ENCODE data around the gene NFASC.

Gene NFASC

DNA sequence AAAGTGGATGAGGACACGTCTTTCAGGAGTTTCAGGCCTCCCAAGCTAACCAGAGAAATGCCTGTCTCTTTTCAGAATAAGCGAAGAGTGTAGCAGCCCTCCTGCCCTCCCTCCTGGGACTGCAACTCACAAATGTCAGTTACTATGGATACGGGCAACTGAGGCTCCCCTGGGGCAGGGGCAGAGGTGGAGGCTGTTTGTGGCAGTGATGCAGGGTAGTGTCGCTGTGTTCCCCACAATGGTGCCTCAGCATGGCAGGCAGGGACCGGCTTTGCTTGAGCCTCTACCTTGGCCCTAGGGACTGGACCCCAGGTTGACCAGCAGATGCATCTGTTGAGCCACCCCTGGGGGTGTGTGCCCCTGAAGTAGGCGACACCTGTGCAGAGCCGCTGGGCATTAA, 10.2 kb downstream of the NFASC start:
- no peak overlapping the region for H3K4me3 ChIP-seq (replicated peaks; ENCODE audit: low read depth, low read length)
- TF ChIP-seq CTCF (IDR thresholded peaks at IDR 0.05; ENCODE audit: insufficient read depth, low read length, poor library complexity, severe bottlenecking): no peak
- peaks cover 1% of the 10 kb centered on the region for H3K27me3 ChIP-seq (replicated peaks; ENCODE audit: control insufficient read depth, insufficient read depth, low read length)
- DNase-seq (ENCODE audit: extremely low read depth, insufficient read length): no peak
- H3K36me3 ChIP-seq (ENCODE audit: control insufficient read depth, insufficient read depth, low read length): no peaks in the 10 kb centered on the region

- no peak overlapping the region for H3K4me3 ChIP-seq (replicated peaks; ENCODE audit: low read depth, low read length)
- no peaks in the 10 kb centered on the region for H3K36me3 ChIP-seq (ENCODE audit: control insufficient read depth, insufficient read depth, low read length)
- no peak for TF ChIP-seq CTCF (IDR thresholded peaks at IDR 0.05; ENCODE audit: insufficient read depth, low read length, poor library complexity, severe bottlenecking)
- DNase-seq (ENCODE audit: extremely low read depth, insufficient read length): no peak
- peaks cover 1% of the 10 kb centered on the region for H3K27me3 ChIP-seq (replicated peaks; ENCODE audit: control insufficient read depth, insufficient read depth, low read length)
Observed at GRCh38 chr1:204882479-204882878, 11.8 kb downstream of the NFASC start.

GRCh38 chr1:204883405-204883804, 12.7 kb downstream of the NFASC start:
- H3K27me3 ChIP-seq (replicated peaks; ENCODE audit: control insufficient read depth, insufficient read depth, low read length): peaks cover 1% of the 10 kb centered on the region
- no peak for DNase-seq (ENCODE audit: extremely low read depth, insufficient read length)
- TF ChIP-seq CTCF (IDR thresholded peaks at IDR 0.05; ENCODE audit: insufficient read depth, low read length, poor library complexity, severe bottlenecking): no peak
- no peaks in the 10 kb centered on the region for H3K36me3 ChIP-seq (ENCODE audit: control insufficient read depth, insufficient read depth, low read length)
- no peak overlapping the region for H3K4me3 ChIP-seq (replicated peaks; ENCODE audit: low read depth, low read length)

DNA sequence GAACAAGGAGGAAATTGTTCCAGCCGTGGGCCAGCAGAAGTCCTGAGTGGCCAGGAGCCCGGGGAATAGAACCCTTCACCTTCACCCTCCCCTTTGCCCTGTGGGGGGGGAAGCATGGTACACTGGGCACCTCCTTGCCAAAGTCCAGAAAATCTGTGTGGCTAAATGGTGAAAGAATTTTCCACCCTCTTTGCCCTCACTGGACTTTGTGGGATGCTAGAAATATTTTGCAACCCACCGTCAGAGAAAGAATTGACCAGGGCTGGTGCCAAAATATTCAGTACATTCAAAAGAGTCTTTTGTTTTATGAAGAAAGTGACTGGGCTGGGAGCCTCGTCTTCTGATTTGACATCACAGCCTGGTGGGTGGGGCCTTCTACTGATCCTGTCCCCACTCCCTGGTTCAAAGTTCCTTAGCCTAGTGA, 14.6 kb downstream of the NFASC start:
- Histone ChIP-seq H3K36me3 (ENCODE audit: control insufficient read depth, insufficient read depth, low read length) (no peaks in the 10 kb centered on the region), H3K27me3 (replicated peaks; ENCODE audit: control insufficient read depth, insufficient read depth, low read length) (peaks cover 4% of the 10 kb centered on the region), H3K4me3 (replicated peaks; ENCODE audit: low read depth, low read length) (no peak overlapping the region)
- TF ChIP-seq CTCF (IDR thresholded peaks at IDR 0.05; ENCODE audit: insufficient read depth, low read length, poor library complexity, severe bottlenecking): no peak
- DNase-seq (ENCODE audit: extremely low read depth, insufficient read length): no peak

DNA sequence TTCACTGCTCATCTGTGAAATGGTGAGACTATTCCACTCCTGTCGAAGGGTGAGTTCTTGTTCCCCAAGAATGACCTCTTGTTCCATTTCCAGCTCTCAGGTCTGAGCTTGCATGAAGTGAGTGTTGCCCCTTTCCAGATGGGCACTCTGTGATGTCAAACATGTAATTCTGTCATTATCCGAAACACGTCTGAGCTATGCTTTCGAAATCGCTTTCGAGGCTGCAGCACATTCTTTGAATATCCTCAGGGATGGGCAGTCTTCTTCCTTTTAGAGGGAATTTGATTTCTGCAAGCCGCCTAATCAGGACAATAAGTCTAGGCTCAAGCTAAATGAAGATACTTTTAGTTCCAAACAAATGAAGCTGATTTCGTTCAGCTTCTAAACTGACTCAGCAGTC, 15.1 kb downstream of the NFASC start:
- Histone ChIP-seq H3K36me3 (ENCODE audit: control insufficient read depth, insufficient read depth, low read length) (no peaks in the 10 kb centered on the region), H3K27me3 (replicated peaks; ENCODE audit: control insufficient read depth, insufficient read depth, low read length) (peaks cover 4% of the 10 kb centered on the region), H3K4me3 (replicated peaks; ENCODE audit: low read depth, low read length) (no peak overlapping the region)
- DNase-seq (ENCODE audit: extremely low read depth, insufficient read length): no peak
- TF ChIP-seq CTCF (IDR thresholded peaks at IDR 0.05; ENCODE audit: insufficient read depth, low read length, poor library complexity, severe bottlenecking): no peak

- Histone ChIP-seq H3K27me3 (replicated peaks; ENCODE audit: control insufficient read depth, insufficient read depth, low read length) (peaks cover 4% of the 10 kb centered on the region), H3K4me3 (replicated peaks; ENCODE audit: low read depth, low read length) (no peak overlapping the region), H3K36me3 (ENCODE audit: control insufficient read depth, insufficient read depth, low read length) (no peaks in the 10 kb centered on the region)
- no peak for DNase-seq (ENCODE audit: extremely low read depth, insufficient read length)
- no peak for TF ChIP-seq CTCF (IDR thresholded peaks at IDR 0.05; ENCODE audit: insufficient read depth, low read length, poor library complexity, severe bottlenecking)
Observed at GRCh38 chr1:204887846-204888245, 17.2 kb downstream of the NFASC start.
